ENCODE data around the gene LILRB2. TPM values are rescaled to one million over a fixed set of nuclear protein-coding genes. Genes with fewer than 3 reads are reported as not detected.
"Not testable (repeated sequence)": the region's sequence is repeated elsewhere in the genome, so short reads cannot be mapped to it uniquely, and the experiment has no call there.

Gene LILRB2
- total and polyA plus RNA-seq, 11 donors = 0.83 to 43.6 (median 1.7) TPM

GRCh38 chr19:54325194-54325621, 44.3 kb upstream of the LILRB2 start:
- no peak for DNase-seq
- ATAC-seq = peak in 2 of 4 donors; percentile 36 to 61
- H3K4me1 ChIP-seq = peaks cover 0 to 9% (median 0%) of the 10 kb centered on the region in 12 donors
- no peak overlapping the region for H3K27ac ChIP-seq
- H3K4me3 ChIP-seq = no peak overlapping the region
- H3K9me3 ChIP-seq = no peaks in the 10 kb centered on the region
- WGBS, 4 donors = 5 to 8% (median 7%) methylated on average over 4 of the region's 4 CpGs
- peaks cover 0 to 39% (median 5%) of the 10 kb centered on the region in 9 donors for H3K27me3 ChIP-seq
- H3K36me3 ChIP-seq = no peaks in the 10 kb centered on the region
- TF ChIP-seq CTCF (IDR thresholded peaks at IDR 0.05) (peak; percentile 61 to 83 (median 75)), POLR2A (IDR thresholded peaks at IDR 0.05) (no peak)
- intact Hi-C loops (cut with DNase I) = loop anchor here in 7 of 10 donors (1.0 to 10.0 kb wide), 5 partner anchors 65 to 70 kb away; no protein-coding TSS in a partner anchor

- Histone ChIP-seq H3K9me3 (no peaks in the 10 kb centered on the region), H3K27ac (no peak overlapping the region), H3K4me3 (no peak overlapping the region), H3K36me3 (no peaks in the 10 kb centered on the region), H3K27me3 (peaks cover 0 to 35% (median 0%) of the 10 kb centered on the region in 9 donors), H3K4me1 (peaks cover 0 to 14% (median 0%) of the 10 kb centered on the region in 12 donors)
- WGBS, 4 donors = 19 to 23% (median 21%) methylated on average over 3 of the region's 3 CpGs
- TF ChIP-seq CTCF (IDR thresholded peaks at IDR 0.05) (no peak), POLR2A (IDR thresholded peaks at IDR 0.05) (no peak)
- DNase-seq (no peak), ATAC-seq (no peak)
- intact Hi-C loops (cut with DNase I) = loop anchor here in 2 of 10 donors (2.0 to 10.0 kb wide), 2 partner anchors 67 to 71 kb away; no protein-coding TSS in a partner anchor
Observed at GRCh38 chr19:54324071-54324470, 43.2 kb upstream of the LILRB2 start.

GRCh38 chr19:54322934-54323333, 42.0 kb upstream of the LILRB2 start:
- not testable (repeated sequence) for H3K9me3 ChIP-seq, ATAC-seq, H3K36me3 ChIP-seq, H3K4me3 ChIP-seq, H3K27ac ChIP-seq, DNase-seq
- peak in 1 of 12 donors; percentile 3 for TF ChIP-seq CTCF (IDR thresholded peaks at IDR 0.05)
- intact Hi-C loops (cut with DNase I) = loop anchor here in 1 of 10 donors (10.0 kb wide), 1 partner anchor 72 kb away; no protein-coding TSS in a partner anchor
- peaks cover 0 to 36% (median 0%) of the 10 kb centered on the region in 9 donors for H3K27me3 ChIP-seq
- WGBS, 4 donors = 9 to 14% methylated on average over 5 to 9 of the region's 13 CpGs; no CpG with 5 or more reads in 2 of the 4 donors
- H3K4me1 ChIP-seq = peaks cover 0 to 22% (median 0%) of the 10 kb centered on the region in 12 donors

GRCh38 chr19:54322295-54322694, 41.4 kb upstream of the LILRB2 start:
- H3K27ac ChIP-seq, H3K9me3 ChIP-seq, ATAC-seq, H3K36me3 ChIP-seq, H3K4me3 ChIP-seq, DNase-seq: not testable (repeated sequence)
- intact Hi-C loops (cut with DNase I) = loop anchor here in 1 of 10 donors (10.0 kb wide), 1 partner anchor 73 kb away; no protein-coding TSS in a partner anchor
- Histone ChIP-seq H3K4me1 (peaks cover 0 to 20% (median 0%) of the 10 kb centered on the region in 12 donors), H3K27me3 (peaks cover 0 to 42% (median 0%) of the 10 kb centered on the region in 9 donors)
- WGBS, 4 donors = 87 to 92% (median 88%) methylated on average over 10 to 12 of the region's 13 CpGs
